GM19452 (cell line): Measurements from ENCODE around the gene REP15.
A peak's percentile ranks its signal among the peaks of the same experiment; 100 is the strongest.
"Not testable (repeated sequence)": the region's sequence is repeated elsewhere in the genome, so short reads cannot be mapped to it uniquely, and the experiment has no call there.

Source experiments
- ATAC-seq: cut with Tn5 transposase; IDR thresholded peaks from one replicate; pipeline ENCODE4 v1.9.1; 2021; ENCODE audit not compliant: unreplicated experiment

The REP15 gene

GRCh38 chr12:27695556-27696292 is 523 bp upstream of the REP15 start:
- ATAC-seq: no peak

DNA sequence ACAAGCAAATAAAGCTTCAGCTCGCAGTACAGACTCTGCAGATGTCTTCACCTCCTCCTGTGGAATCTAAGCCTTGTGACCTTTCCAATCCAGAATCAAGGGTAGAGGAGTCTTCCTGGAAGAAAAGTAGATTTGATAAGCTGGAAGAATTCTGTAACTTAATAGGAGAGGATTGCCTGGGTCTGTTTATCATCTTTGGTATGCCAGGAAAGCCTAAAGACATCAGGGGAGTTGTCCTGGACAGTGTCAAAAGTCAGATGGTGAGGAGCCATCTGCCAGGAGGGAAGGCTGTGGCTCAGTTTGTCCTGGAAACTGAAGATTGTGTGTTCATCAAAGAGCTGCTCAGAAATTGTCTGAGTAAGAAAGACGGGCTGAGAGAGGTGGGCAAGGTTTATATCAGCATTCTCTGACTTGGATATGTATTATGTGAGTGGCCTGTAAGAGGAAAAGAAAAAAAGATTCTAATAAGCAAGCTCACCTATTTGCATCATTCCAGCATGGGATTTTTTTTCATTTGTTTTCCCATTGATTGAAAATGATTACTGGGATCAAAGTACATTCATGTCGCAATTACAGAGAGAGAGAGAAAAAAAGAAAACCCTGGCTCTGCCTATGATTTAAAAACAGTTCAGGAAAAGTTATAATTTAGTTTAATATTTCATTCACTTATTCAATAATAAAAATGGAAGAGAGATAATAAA is 767 bp downstream of the REP15 start:
- no peak for ATAC-seq

DNA sequence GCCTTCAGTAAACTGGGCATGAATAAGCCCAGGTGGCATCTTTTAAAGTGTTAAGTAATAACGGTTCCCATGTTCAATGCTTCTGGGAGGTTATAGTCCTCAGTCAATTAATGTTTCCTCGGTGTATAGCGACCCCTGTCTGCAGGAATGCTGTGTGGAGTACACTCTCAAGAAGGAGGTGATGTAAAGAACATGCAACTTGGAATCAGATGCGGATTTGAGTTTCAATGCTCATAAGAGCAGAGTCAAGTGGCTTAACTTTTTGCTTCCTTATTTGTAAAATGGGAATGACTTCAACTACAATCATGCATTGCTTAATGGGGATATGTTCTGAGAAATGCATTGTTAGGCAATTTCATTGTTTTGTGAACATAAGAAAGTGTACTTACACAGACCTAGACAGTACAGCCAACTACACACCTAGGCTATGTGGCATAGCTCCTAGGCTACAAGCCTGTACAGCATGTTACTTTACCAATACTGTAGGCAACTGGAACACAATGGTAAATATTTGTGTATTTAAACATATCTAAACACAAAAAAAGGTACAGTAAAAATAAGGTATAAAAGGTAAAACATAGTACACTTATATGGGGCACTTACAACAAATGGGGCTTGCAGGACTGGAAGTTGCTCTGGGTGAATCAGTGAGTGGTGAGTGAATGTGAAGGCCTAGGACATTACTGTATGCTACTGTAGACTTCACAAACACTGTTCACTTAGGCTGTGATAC is 7.6 kb downstream of the REP15 start:
- ATAC-seq: peak; percentile 88

GRCh38 chr12:27705263-27705662 is 9.0 kb downstream of the REP15 start:
- no peak for ATAC-seq

DNA sequence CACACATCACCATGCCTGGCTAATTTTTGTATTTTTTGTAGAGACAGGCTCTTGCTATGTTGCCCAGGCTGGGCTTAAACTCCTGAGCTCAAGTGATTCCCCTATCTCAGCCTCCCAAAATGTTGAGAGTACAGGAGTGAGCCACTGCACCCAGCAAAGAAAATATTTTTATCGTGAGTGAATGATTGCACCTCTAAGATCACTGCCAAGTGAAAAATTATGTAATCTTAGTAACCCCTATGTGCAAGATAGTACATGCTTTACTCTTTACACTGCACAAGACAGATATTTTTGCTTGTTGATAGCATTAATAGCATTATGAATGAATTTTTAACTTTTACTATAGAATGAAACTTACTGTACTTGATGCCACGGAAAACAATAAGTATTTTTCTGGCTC is 11.0 kb downstream of the REP15 start:
- no peak for ATAC-seq

GRCh38 chr12:27709212-27709931 is 13.1 kb downstream of the REP15 start:
- no peak for ATAC-seq

GRCh38 chr12:27709932-27710591 is 13.8 kb downstream of the REP15 start:
- peak; percentile 43 for ATAC-seq

DNA sequence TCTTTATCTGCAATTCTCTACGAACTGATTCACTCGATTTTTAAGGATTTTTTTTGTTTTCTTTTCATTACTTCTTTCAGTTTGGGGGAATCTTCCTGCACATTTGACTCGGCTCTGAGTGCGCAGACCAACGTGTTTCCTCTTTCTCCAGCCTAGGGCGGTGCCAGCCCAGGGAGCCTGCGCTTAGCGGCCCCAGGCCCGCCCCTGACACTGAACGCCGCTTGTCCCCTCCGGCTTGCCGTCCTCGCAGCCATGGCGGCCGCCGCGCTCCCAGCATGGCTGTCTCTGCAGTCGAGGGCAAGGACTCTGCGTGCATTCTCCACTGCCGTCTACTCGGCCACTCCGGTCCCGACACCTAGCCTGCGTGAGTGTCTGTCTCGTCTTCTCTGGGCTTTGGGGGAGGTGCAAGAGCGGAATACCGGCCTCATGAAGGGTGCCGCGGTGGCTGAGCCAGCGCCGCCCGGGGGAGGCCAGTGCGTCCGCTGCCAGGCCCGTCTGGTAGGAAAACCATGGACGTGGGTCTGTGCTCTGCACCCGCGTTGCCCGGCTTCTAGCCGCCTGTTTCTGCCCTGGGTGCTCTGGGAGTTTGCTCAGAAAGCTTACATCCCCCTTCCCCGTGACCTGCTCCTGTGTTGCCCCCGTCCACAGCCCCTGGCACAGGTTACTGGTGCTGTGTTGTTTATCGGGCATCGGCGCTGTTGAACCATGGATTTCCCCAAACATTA is 14.5 kb downstream of the REP15 start, which contains the start of gene MRPS35:
MRPS35 (plus strand) TSS at position 241 of the 725 bp plus-strand sequence; CDS start at position 253, 12 bp downstream.
- ATAC-seq: peak; percentile 95

- peak; percentile 7 for ATAC-seq
These were observed 15.1 kb downstream of the REP15 start for GRCh38 chr12:27711317-27711682.

DNA sequence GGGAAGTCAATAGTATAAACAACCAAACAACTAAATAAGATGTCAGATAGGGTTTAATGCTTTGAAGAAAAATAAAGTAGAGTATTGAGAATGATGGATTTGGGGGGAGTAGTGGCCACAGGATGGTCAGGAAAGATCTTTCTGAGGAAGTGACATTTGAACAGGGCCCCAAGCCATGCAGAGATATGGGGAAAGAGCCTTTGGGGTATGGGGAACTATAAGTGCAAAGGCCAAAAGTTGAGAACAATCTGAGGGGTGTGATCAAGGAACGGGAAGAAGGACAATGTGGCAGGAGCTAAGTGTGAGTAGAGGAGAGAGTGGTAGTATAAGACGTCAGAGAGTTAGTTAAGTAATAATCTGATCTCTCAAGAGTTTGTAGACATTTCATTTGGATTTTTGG is 15.7 kb downstream of the REP15 start:
- no peak for ATAC-seq

GRCh38 chr12:27723212-27723611 is 27.0 kb downstream of the REP15 start:
- ATAC-seq: no peak

GRCh38 chr12:27730097-27730588 is 33.9 kb downstream of the REP15 start:
- no peak for ATAC-seq

DNA sequence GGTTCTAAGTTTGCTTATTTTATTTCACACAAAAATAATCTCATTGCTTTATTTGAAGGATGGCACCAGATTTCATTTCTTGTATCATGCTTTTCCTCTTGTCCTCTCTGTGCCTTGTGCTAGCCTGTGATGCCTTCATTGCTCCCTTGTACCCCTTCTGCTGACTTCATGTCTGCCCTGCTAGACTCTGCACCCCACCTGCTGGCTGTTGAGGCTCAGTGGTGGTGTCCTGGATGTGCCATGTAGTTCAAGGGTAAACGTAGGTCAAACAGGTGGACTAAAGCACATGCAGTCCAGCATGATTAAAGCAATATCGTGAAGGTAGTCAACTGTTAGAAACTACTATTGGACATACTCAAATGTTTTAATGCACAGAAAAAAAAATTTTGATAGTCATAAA is 36.0 kb downstream of the REP15 start:
- peak; percentile 60 for ATAC-seq

GRCh38 chr12:27733052-27733656 is 36.9 kb downstream of the REP15 start:
- ATAC-seq: no peak

DNA sequence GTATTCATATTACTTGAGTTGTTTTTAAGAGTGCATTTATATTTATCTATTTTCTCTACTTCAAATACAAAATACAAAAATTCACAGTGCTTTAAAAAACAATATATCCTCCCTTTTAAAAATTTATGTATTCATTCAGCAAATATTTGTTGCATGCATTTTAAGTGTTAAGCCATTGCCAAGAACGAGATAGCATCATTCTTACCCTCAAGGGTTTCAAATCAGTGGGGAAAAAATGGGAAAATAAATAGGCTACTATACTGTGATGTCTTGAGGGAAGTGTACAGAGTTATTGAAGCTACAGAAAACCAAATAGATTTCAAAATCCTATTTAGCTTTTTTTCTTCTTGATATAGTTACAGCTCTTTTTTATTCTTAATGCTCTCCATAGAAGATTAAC is 37.5 kb downstream of the REP15 start:
- ATAC-seq: no peak

DNA sequence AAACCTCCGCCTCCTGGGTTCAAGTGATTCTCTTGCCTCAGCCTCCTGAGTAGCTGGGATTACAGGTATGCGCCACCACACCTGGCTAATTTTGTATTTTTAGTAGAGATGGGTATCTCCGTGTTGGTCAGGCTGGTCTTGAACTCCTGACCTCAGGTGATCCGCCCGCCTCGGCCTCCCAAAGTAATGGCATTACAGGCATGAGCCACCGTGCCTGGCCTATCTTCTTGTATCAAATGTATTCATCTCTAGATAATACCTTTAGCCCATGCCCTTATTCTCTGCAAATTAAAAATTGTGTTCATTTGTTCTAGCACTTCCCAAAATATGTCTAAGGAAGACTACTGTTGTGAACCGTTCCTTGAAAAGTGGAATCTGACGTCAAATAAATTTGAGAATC is 38.1 kb downstream of the REP15 start:
- not testable (repeated sequence) for ATAC-seq

DNA sequence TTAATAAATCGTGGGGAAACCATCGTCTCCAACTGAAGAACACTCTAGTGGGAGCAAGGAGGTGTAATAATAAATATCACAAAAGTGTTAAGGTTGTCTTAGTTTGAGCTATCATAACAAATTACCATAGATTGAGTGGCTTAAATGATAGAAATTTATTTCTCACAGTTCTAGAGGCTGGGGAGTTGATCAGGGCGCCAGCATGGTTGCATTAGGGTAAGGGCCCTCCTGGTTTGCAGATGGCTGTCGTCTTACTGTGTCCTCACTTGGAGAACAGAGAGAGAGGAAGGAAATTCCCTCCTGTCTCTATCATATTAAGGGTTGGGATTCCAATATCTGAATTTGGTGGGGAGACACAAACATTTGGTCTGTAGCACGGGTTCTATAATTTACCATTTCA is 47.4 kb downstream of the REP15 start:
- ATAC-seq: no peak

- ATAC-seq: not testable (repeated sequence)
These were observed 49.5 kb downstream of the REP15 start for GRCh38 chr12:27745734-27746133.
